SJSA1 (cell line): Measurements from ENCODE around the gene RAD51B. TPM values are rescaled to one million over a fixed set of nuclear protein-coding genes. Genes with fewer than 3 reads are reported as not detected.
"Not testable (repeated sequence)": the region's sequence is repeated elsewhere in the genome, so short reads cannot be mapped to it uniquely, and the experiment has no call there.

ENCODE experiments used
- DNase-seq, 2 experiments: peaks; one replicate each; pipeline ENCODE4 v3.0.0-alpha.2; 2015 to 2020; ENCODE audit warnings: low spot score in 2 of 2, low read depth in 1 of 2
- H3K27ac ChIP-seq: fragments of 250-450 bp; sonication (Bioruptor Pico); 2 replicates; pipeline ENCODE4 v1.5.1; 2020; ENCODE audit warnings: mild to moderate bottlenecking, moderate library complexity
- H3K27me3 ChIP-seq: fragments of 250-450 bp; sonication (Bioruptor Pico); replicated peaks from 2 replicates; pipeline ENCODE4 v1.5.1; 2020; ENCODE audit warnings: mild to moderate bottlenecking, moderate library complexity
- H3K36me3 ChIP-seq: fragments of 250-450 bp; sonication (Bioruptor Pico); 2 replicates; pipeline ENCODE4 v1.5.1; 2020; ENCODE audit warnings: mild to moderate bottlenecking
- H3K4me1 ChIP-seq: fragments of 250-450 bp; sonication (Bioruptor Pico); replicated peaks from 2 replicates; pipeline ENCODE4 v1.6.1; 2021; ENCODE audit warnings: mild to moderate bottlenecking
- H3K4me3 ChIP-seq: fragments of 250-450 bp; sonication (Bioruptor Pico); 2 replicates; pipeline ENCODE4 v1.5.1; 2020; ENCODE audit warnings: mild to moderate bottlenecking
- H3K9me3 ChIP-seq: fragments of 250-450 bp; sonication (Bioruptor Pico); replicated peaks from 2 replicates; pipeline ENCODE4 v1.5.1; 2020; ENCODE audit warnings: mild to moderate bottlenecking
- total RNA-seq: library from RNA; depleted of rRNA; stranded (reverse); fragments of >200 nt; shearing (Covaris generic); gene quantifications from 2 replicates; pipeline ENCODE4 v1.2.3, GENCODE V29; 2014

RAD51B gene
- total RNA-seq, 1 experiment from 2014 or later: 4.7 TPM

GRCh38 chr14:68658029-68658509, 838.5 kb downstream of the RAD51B start:
- H3K27me3 ChIP-seq: no peaks in the 10 kb centered on the region
- no peak for DNase-seq
- H3K4me3 ChIP-seq: no peak overlapping the region
- H3K4me1 ChIP-seq: peaks cover 19% of the 10 kb centered on the region
- H3K36me3 ChIP-seq: no peaks in the 10 kb centered on the region
- no peak overlapping the region for H3K27ac ChIP-seq
- H3K9me3 ChIP-seq: no peaks in the 10 kb centered on the region

- Histone ChIP-seq H3K27ac (no peak overlapping the region), H3K4me1 (peaks cover 19% of the 10 kb centered on the region), H3K9me3 (no peaks in the 10 kb centered on the region), H3K4me3 (no peak overlapping the region), H3K36me3 (no peaks in the 10 kb centered on the region), H3K27me3 (no peaks in the 10 kb centered on the region)
- DNase-seq: peak in 1 of 2 experiments; percentile 6
These were observed 839.7 kb downstream of the RAD51B start for GRCh38 chr14:68658943-68659931.

GRCh38 chr14:68660495-68660894, 840.9 kb downstream of the RAD51B start:
- Histone ChIP-seq H3K27me3 (no peaks in the 10 kb centered on the region), H3K9me3 (no peaks in the 10 kb centered on the region), H3K4me3 (no peak overlapping the region), H3K27ac (no peak overlapping the region), H3K36me3 (no peaks in the 10 kb centered on the region), H3K4me1 (peaks cover 19% of the 10 kb centered on the region)
- DNase-seq: no peak

GRCh38 chr14:68661226-68662225, 841.9 kb downstream of the RAD51B start:
- Histone ChIP-seq H3K27ac (no peak overlapping the region), H3K36me3 (no peaks in the 10 kb centered on the region), H3K4me1 (peaks cover 21% of the 10 kb centered on the region), H3K9me3 (no peaks in the 10 kb centered on the region), H3K4me3 (no peak overlapping the region), H3K27me3 (no peaks in the 10 kb centered on the region)
- DNase-seq: no peak

GRCh38 chr14:68662392-68662791, 842.8 kb downstream of the RAD51B start:
- Histone ChIP-seq H3K36me3 (no peaks in the 10 kb centered on the region), H3K9me3 (no peaks in the 10 kb centered on the region)
- DNase-seq: no peak

GRCh38 chr14:68662826-68663225, 843.2 kb downstream of the RAD51B start:
- H3K27me3 ChIP-seq, H3K4me3 ChIP-seq, H3K36me3 ChIP-seq, DNase-seq, H3K27ac ChIP-seq, H3K9me3 ChIP-seq: not testable (repeated sequence)
- H3K4me1 ChIP-seq: peaks cover 27% of the 10 kb centered on the region

More at GRCh38 chr14:68662392-68662791, 842.8 kb downstream of the RAD51B start:
- H3K27ac ChIP-seq: no peak overlapping the region
- peaks cover 27% of the 10 kb centered on the region for H3K4me1 ChIP-seq
- no peak overlapping the region for H3K4me3 ChIP-seq
- no peaks in the 10 kb centered on the region for H3K27me3 ChIP-seq

GRCh38 chr14:68663385-68664076, 844.0 kb downstream of the RAD51B start:
- H3K4me3 ChIP-seq: no peak overlapping the region
- peaks cover 27% of the 10 kb centered on the region for H3K4me1 ChIP-seq
- H3K36me3 ChIP-seq: no peaks in the 10 kb centered on the region
- DNase-seq: peak in 1 of 2 experiments; percentile 5
- H3K9me3 ChIP-seq: no peaks in the 10 kb centered on the region
- H3K27me3 ChIP-seq: no peaks in the 10 kb centered on the region
- no peak overlapping the region for H3K27ac ChIP-seq

- H3K27me3 ChIP-seq: no peaks in the 10 kb centered on the region
- no peaks in the 10 kb centered on the region for H3K9me3 ChIP-seq
- peaks cover 20% of the 10 kb centered on the region for H3K4me1 ChIP-seq
- H3K4me3 ChIP-seq: no peak overlapping the region
- no peaks in the 10 kb centered on the region for H3K36me3 ChIP-seq
- no peak for DNase-seq
- no peak overlapping the region for H3K27ac ChIP-seq
These were observed 844.7 kb downstream of the RAD51B start for GRCh38 chr14:68664225-68664681.

GRCh38 chr14:68665131-68665530, 845.6 kb downstream of the RAD51B start:
- Histone ChIP-seq H3K27me3 (no peaks in the 10 kb centered on the region), H3K9me3 (no peaks in the 10 kb centered on the region), H3K27ac (no peak overlapping the region), H3K36me3 (no peaks in the 10 kb centered on the region), H3K4me1 (peaks cover 16% of the 10 kb centered on the region), H3K4me3 (no peak overlapping the region)
- DNase-seq: no peak

GRCh38 chr14:68665792-68666204, 846.2 kb downstream of the RAD51B start:
- no peak for DNase-seq
- no peaks in the 10 kb centered on the region for H3K27me3 ChIP-seq
- peaks cover 16% of the 10 kb centered on the region for H3K4me1 ChIP-seq
- H3K27ac ChIP-seq: peak overlapping the region; percentile 58
- no peak overlapping the region for H3K4me3 ChIP-seq
- no peaks in the 10 kb centered on the region for H3K36me3 ChIP-seq
- H3K9me3 ChIP-seq: no peaks in the 10 kb centered on the region

- Histone ChIP-seq H3K36me3 (no peaks in the 10 kb centered on the region), H3K4me1 (peaks cover 16% of the 10 kb centered on the region), H3K4me3 (no peak overlapping the region), H3K27ac (peak overlapping the region; percentile 58), H3K27me3 (no peaks in the 10 kb centered on the region), H3K9me3 (no peaks in the 10 kb centered on the region)
- DNase-seq: peak in 1 of 2 experiments; percentile 51
These were observed 846.7 kb downstream of the RAD51B start for GRCh38 chr14:68666236-68666635.

GRCh38 chr14:68666899-68667298, 847.3 kb downstream of the RAD51B start:
- no peaks in the 10 kb centered on the region for H3K9me3 ChIP-seq
- H3K27ac ChIP-seq: peak overlapping the region; percentile 58
- H3K27me3 ChIP-seq: no peaks in the 10 kb centered on the region
- no peak overlapping the region for H3K4me3 ChIP-seq
- peaks cover 16% of the 10 kb centered on the region for H3K4me1 ChIP-seq
- no peak for DNase-seq
- H3K36me3 ChIP-seq: no peaks in the 10 kb centered on the region

- Histone ChIP-seq H3K27me3 (no peaks in the 10 kb centered on the region), H3K27ac (no peak overlapping the region), H3K36me3 (no peaks in the 10 kb centered on the region), H3K9me3 (no peaks in the 10 kb centered on the region), H3K4me3 (no peak overlapping the region), H3K4me1 (peaks cover 16% of the 10 kb centered on the region)
- DNase-seq: no peak
These were observed 847.8 kb downstream of the RAD51B start for GRCh38 chr14:68667313-68667791.
